ENCODE results near the gene ERI2. TPM values are rescaled to one million over a fixed set of nuclear protein-coding genes. Genes with fewer than 3 reads are reported as not detected.

The ERI2 gene
- total RNA-seq, 2 experiments from 2014 or later: 41.8 to 48.0 TPM

DNA sequence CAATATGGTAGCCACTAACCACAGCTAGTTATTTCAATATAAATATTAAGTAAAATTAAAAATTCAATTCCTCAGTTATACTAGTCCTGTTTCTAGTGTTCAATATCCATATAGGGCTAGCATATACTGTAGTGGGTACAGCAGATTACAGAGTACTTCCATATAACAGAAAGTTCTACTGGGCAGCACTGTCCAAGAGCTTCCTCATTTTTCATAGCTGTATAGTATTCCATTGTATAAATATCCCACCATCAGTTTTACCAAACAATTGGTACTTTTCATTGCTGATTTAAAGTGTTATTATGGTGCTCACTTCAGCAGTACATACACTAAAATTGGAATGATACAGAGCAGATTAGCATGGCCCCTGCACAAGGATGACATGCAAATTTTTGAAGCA lies 22.1 kb downstream of the ERI2 start:
- POLR2A ChIA-PET: interaction anchor here (1.4 kb wide), 1 partner anchor 9 kb away, joined by 3 read pairs; no protein-coding TSS in a partner anchor
- Histone ChIP-seq H4K20me1 (ENCODE audit: insufficient read depth, low read length) (no peaks in the 10 kb centered on the region), H3K9me2 (ENCODE audit: insufficient read depth, low read length) (no peaks in the 10 kb centered on the region), H3K4me3 (ENCODE audit: low read depth, low read length, poor library complexity, severe bottlenecking) (no peak overlapping the region), H3K4me2 (ENCODE audit: low read length) (no peak overlapping the region), H3K4me1 (ENCODE audit: insufficient read depth, low read length, poor library complexity, severe bottlenecking) (no peaks in the 10 kb centered on the region), H3K36me3 (ENCODE audit: insufficient read depth, low read length) (no peaks in the 10 kb centered on the region), H3K27ac (ENCODE audit: low read depth, low read length, poor library complexity, severe bottlenecking) (no peak overlapping the region), H3K9me3 (ENCODE audit: low read length) (no peaks in the 10 kb centered on the region), H2AFZ (ENCODE audit: low read length) (no peak overlapping the region), H3K79me2 (ENCODE audit: insufficient read depth, low read depth, low read length) (no peaks in the 10 kb centered on the region)
- intact Hi-C loops (cut with micrococcal nuclease; ENCODE audit: unreplicated experiment): no loop called here
- CTCF ChIA-PET (ENCODE audit: unreplicated experiment): no interaction called here
- DNase-seq (ENCODE audit: low spot score): no peak
- no peak for TF ChIP-seq EZH2phosphoT487 (IDR thresholded peaks at IDR 0.05; ENCODE audit: borderline replicate concordance, low read depth, low read length)
- TF ChIP-seq, protein P1, sequence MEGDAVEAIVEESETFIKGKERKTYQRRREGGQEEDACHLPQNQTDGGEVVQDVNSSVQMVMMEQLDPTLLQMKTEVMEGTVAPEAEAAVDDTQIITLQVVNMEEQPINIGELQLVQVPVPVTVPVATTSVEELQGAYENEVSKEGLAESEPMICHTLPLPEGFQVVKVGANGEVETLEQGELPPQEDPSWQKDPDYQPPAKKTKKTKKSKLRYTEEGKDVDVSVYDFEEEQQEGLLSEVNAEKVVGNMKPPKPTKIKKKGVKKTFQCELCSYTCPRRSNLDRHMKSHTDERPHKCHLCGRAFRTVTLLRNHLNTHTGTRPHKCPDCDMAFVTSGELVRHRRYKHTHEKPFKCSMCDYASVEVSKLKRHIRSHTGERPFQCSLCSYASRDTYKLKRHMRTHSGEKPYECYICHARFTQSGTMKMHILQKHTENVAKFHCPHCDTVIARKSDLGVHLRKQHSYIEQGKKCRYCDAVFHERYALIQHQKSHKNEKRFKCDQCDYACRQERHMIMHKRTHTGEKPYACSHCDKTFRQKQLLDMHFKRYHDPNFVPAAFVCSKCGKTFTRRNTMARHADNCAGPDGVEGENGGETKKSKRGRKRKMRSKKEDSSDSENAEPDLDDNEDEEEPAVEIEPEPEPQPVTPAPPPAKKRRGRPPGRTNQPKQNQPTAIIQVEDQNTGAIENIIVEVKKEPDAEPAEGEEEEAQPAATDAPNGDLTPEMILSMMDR (conservative IDR thresholded peaks at IDR 0.05; ENCODE audit: low read length): no peak
- BruUV-seq (replicated peaks): no TSS peak

DNA sequence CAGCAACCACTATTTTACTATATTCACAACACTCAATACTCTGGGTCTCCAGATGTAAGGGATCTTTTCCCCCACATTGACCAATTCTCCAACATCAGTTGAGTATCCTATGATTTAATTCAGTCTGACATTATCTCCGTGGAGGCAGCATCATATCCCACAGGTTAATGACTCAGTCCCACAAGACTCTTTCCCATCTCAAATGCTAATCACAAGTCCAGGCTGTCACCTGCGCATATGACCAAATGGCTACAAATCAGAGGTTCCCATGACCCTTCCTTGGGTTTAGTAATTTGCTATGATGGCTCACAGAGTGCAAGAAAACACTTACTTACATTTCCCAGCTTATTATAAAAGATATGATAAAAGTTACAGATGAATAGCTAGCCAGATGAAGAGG lies 23.8 kb downstream of the ERI2 start:
- TF ChIP-seq EZH2phosphoT487 (IDR thresholded peaks at IDR 0.05; ENCODE audit: borderline replicate concordance, low read depth, low read length): no peak
- no peaks in the 10 kb centered on the region for H4K20me1 ChIP-seq (ENCODE audit: insufficient read depth, low read length)
- no peak overlapping the region for H2AFZ ChIP-seq (ENCODE audit: low read length)
- H3K9me2 ChIP-seq (ENCODE audit: insufficient read depth, low read length): no peaks in the 10 kb centered on the region
- ChIA-PET POLR2A (no interaction called here), CTCF (ENCODE audit: unreplicated experiment) (no interaction called here)
- no peak for DNase-seq (ENCODE audit: low spot score)
- no peak overlapping the region for H3K4me2 ChIP-seq (ENCODE audit: low read length)
- H3K79me2 ChIP-seq (ENCODE audit: insufficient read depth, low read depth, low read length): no peaks in the 10 kb centered on the region
- no peak overlapping the region for H3K27ac ChIP-seq (ENCODE audit: low read depth, low read length, poor library complexity, severe bottlenecking)
- intact Hi-C loops (cut with micrococcal nuclease; ENCODE audit: unreplicated experiment): no loop called here
- H3K4me1 ChIP-seq (ENCODE audit: insufficient read depth, low read length, poor library complexity, severe bottlenecking): no peaks in the 10 kb centered on the region
- no TSS peak for BruUV-seq (replicated peaks)
- H3K9me3 ChIP-seq (ENCODE audit: low read length): no peaks in the 10 kb centered on the region
- no peaks in the 10 kb centered on the region for H3K36me3 ChIP-seq (ENCODE audit: insufficient read depth, low read length)
- no peak overlapping the region for H3K4me3 ChIP-seq (ENCODE audit: low read depth, low read length, poor library complexity, severe bottlenecking)

DNA sequence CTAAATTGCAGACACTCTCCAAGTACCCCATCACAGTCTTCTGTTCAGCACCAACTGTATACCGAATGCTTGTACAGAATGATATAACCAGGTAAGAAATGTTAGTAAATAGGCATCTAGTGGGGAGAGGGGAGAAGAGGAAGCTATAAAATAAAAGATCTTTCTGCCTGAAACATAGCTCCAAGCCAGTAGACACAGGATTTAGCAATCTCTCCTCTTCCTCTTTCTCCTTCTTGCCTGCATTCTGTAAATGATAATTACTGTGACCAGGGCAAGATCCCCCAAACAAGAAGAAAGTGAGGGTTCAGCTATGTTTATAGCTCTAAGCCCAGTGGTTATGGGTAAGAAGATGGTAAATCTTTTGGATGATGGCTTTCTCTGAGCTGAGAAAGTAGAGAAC lies 24.6 kb downstream of the ERI2 start:
- ChIA-PET POLR2A (no interaction called here), CTCF (ENCODE audit: unreplicated experiment) (no interaction called here)
- H3K9me3 ChIP-seq (ENCODE audit: low read length): no peaks in the 10 kb centered on the region
- no peaks in the 10 kb centered on the region for H3K9me2 ChIP-seq (ENCODE audit: insufficient read depth, low read length)
- no TSS peak for BruUV-seq (replicated peaks)
- no peaks in the 10 kb centered on the region for H3K4me1 ChIP-seq (ENCODE audit: insufficient read depth, low read length, poor library complexity, severe bottlenecking)
- no peaks in the 10 kb centered on the region for H3K79me2 ChIP-seq (ENCODE audit: insufficient read depth, low read depth, low read length)
- no peaks in the 10 kb centered on the region for H4K20me1 ChIP-seq (ENCODE audit: insufficient read depth, low read length)
- TF ChIP-seq, protein P1 (conservative IDR thresholded peaks at IDR 0.05; ENCODE audit: low read length): no peak
- no peak for TF ChIP-seq EZH2phosphoT487 (IDR thresholded peaks at IDR 0.05; ENCODE audit: borderline replicate concordance, low read depth, low read length)
- H2AFZ ChIP-seq (ENCODE audit: low read length): no peak overlapping the region
- H3K4me2 ChIP-seq (ENCODE audit: low read length): no peak overlapping the region
- no peak overlapping the region for H3K27ac ChIP-seq (ENCODE audit: low read depth, low read length, poor library complexity, severe bottlenecking)
- no peaks in the 10 kb centered on the region for H3K36me3 ChIP-seq (ENCODE audit: insufficient read depth, low read length)
- DNase-seq (ENCODE audit: low spot score): no peak
- intact Hi-C loops (cut with micrococcal nuclease; ENCODE audit: unreplicated experiment): no loop called here
- H3K4me3 ChIP-seq (ENCODE audit: low read depth, low read length, poor library complexity, severe bottlenecking): no peak overlapping the region

Data from OCI-LY7 (cell line).